Measurements from ENCODE around the gene SLC16A6.

The SLC16A6 gene

GRCh38 chr17:68231541-68231940 is 59.4 kb downstream of the SLC16A6 start:
- TF ChIP-seq, protein P1, sequence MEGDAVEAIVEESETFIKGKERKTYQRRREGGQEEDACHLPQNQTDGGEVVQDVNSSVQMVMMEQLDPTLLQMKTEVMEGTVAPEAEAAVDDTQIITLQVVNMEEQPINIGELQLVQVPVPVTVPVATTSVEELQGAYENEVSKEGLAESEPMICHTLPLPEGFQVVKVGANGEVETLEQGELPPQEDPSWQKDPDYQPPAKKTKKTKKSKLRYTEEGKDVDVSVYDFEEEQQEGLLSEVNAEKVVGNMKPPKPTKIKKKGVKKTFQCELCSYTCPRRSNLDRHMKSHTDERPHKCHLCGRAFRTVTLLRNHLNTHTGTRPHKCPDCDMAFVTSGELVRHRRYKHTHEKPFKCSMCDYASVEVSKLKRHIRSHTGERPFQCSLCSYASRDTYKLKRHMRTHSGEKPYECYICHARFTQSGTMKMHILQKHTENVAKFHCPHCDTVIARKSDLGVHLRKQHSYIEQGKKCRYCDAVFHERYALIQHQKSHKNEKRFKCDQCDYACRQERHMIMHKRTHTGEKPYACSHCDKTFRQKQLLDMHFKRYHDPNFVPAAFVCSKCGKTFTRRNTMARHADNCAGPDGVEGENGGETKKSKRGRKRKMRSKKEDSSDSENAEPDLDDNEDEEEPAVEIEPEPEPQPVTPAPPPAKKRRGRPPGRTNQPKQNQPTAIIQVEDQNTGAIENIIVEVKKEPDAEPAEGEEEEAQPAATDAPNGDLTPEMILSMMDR (IDR thresholded peaks at IDR 0.05) = no peak

- TF ChIP-seq, protein P1 (IDR thresholded peaks at IDR 0.05) = no peak
Observed at GRCh38 chr17:68229619-68230018, 61.3 kb downstream of the SLC16A6 start.

DNA sequence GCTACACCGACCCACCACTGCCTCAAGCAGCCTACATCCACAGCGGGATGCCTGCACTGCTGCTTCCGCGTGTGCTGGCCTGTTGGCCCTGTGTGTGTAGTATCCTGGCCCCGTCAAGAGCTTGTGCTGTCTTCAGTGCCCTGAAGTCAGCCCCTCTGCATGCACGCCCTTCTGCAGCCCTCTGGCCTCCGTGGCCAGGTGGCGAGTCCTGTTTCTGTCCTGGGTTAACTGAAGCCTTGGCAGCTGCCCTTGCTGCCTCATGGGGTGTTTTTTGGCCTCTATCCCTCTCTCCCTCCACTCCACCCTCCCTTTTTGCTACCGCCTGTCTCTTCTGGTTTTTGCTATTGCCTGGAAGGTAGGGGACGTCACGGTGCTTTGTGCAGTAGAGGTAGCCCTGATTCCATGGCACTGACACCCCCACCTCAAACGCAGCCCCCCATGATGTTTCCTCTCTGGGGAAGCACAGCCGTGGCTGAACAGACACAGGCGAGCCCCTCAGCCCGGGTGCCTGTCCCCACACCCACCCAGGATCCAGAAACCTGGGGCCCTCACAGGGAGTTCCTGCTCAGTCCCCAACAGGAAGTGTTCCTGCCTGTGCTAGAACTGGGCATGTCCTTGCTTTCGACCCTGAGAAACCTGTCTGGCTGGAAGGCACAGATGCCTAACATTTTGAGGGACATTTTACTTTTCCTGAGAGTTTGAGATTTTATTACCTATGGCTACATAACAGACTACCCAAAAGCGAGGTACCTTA is 61.9 kb downstream of the SLC16A6 start:
- TF ChIP-seq, protein P1 (IDR thresholded peaks at IDR 0.05) = no peak

- TF ChIP-seq, protein P1 (IDR thresholded peaks at IDR 0.05) = no peak
Observed at GRCh38 chr17:68222606-68223005, 68.3 kb downstream of the SLC16A6 start.

DNA sequence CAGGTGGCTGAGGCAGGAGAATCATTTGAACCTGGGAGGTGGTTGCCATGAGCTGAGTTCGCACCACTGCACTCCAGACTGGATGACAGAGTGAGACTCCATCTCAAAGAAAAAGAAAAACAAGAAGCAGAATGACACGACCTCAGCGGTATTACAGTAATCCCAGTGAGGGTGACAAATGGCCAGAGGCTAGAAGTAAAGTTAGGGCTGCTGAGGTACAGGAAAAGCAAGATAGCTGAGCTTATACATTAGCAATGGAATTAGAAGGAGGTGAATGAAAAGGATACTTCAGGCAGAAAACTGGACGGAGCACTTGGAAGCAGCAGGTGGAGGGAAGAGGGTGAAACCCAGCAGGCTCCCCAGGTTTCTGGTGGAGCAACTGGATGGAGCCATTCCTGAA is 69.1 kb downstream of the SLC16A6 start:
- TF ChIP-seq, protein P1 (IDR thresholded peaks at IDR 0.05) = no peak

All from LNCAP (cell line).